BJ (cell line): Measurements from ENCODE around the gene PLK1. TPM values are rescaled to one million over a fixed set of nuclear protein-coding genes. Genes with fewer than 3 reads are reported as not detected.

Experiments
- CTCF ChIA-PET: fragments of 350-600 bp; formaldehyde crosslinking; extraction: SDS; loops from one replicate; lab custom pipeline; 2021; ENCODE audit warnings: antibody characterized with exemption, inconsistent platforms; lab: Yijun Ruan, JAX
- POLR2A ChIA-PET: fragments of 300-600 bp; sonication (Branson Sonifier 250); formaldehyde crosslinking; extraction: SDS; loops from one replicate; lab custom pipeline; 2021; ENCODE audit warnings: antibody characterized with exemption; lab: Charles Lee
- DNase-seq: peaks from one replicate; pipeline ENCODE4 v3.0.0-alpha.2; 2011; ENCODE audit warnings: low read depth
- H3K27me3 ChIP-seq: 2 replicates; pipeline ENCODE4 v1.6.0; 2011; ENCODE audit warnings: low read length; ENCODE audit not compliant: control insufficient read depth, insufficient read depth
- H3K36me3 ChIP-seq: 2 replicates; pipeline ENCODE4 v1.5.1; 2011; ENCODE audit warnings: low read length; ENCODE audit not compliant: control insufficient read depth, insufficient read depth
- H3K4me3 ChIP-seq: 2 replicates; pipeline ENCODE4 v1.5.1; 2011; ENCODE audit warnings: low read depth, mild to moderate bottlenecking, control low read depth, low read length
- CTCF ChIP-seq: IDR thresholded peaks from 2 replicates; pipeline ENCODE4 v1.5.1; 2011; ENCODE audit warnings: low read depth, mild to moderate bottlenecking, control low read depth, inconsistent platforms, low read length, moderate library complexity; ENCODE audit not compliant: insufficient read depth
- polyA plus RNA-seq: library from polyadenylated mRNA; depleted of rRNA; stranded (reverse); fragments of >200 nt; gene quantifications from 2 replicates; pipeline ENCODE4 v1.2.3, GENCODE V29; 2011

Gene PLK1
- polyA plus RNA-seq, 1 experiment: 54.0 TPM

GRCh38 chr16:23689442-23690187 lies 10.9 kb downstream of the PLK1 start:
- no peak for TF ChIP-seq CTCF
- POLR2A ChIA-PET: no interaction called here
- Histone ChIP-seq H3K4me3 (no peak overlapping the region), H3K36me3 (peaks cover 25% of the 10 kb centered on the region), H3K27me3 (no peaks in the 10 kb centered on the region)
- CTCF ChIA-PET: interaction anchor here (0.8 to 0.9 kb wide), 2 partner anchors 12 to 13 kb away, joined by 3 to 4 read pairs; partner anchors contain the start of gene PLK1
- DNase-seq: no peak

GRCh38 chr16:23690771-23691482 lies 12.2 kb downstream of the PLK1 start:
- no peak for TF ChIP-seq CTCF
- Histone ChIP-seq H3K36me3 (peaks cover 25% of the 10 kb centered on the region), H3K4me3 (no peak overlapping the region), H3K27me3 (no peaks in the 10 kb centered on the region)
- POLR2A ChIA-PET: no interaction called here
- DNase-seq: no peak
- CTCF ChIA-PET: interaction anchor here (0.7 kb wide), 1 partner anchor 13 kb away, joined by 4 read pairs; no protein-coding TSS in a partner anchor

GRCh38 chr16:23691483-23692189 lies 12.9 kb downstream of the PLK1 start:
- ChIA-PET CTCF (interaction anchor here (0.7 kb wide), 1 partner anchor 13 kb away, joined by 4 read pairs; no protein-coding TSS in a partner anchor), POLR2A (no interaction called here)

GRCh38 chr16:23692190-23692837 lies 13.6 kb downstream of the PLK1 start:
- ChIA-PET POLR2A (no interaction called here), CTCF (interaction anchor here (1.2 kb wide), 1 partner anchor 10 kb away, joined by 3 read pairs; no protein-coding TSS in a partner anchor)

More at GRCh38 chr16:23691483-23692189, 12.9 kb downstream of the PLK1 start:
- Histone ChIP-seq H3K36me3 (peaks cover 25% of the 10 kb centered on the region), H3K4me3 (no peak overlapping the region), H3K27me3 (no peaks in the 10 kb centered on the region)
- no peak for TF ChIP-seq CTCF
- no peak for DNase-seq

More at GRCh38 chr16:23692190-23692837, 13.6 kb downstream of the PLK1 start:
- no peak for DNase-seq
- H3K4me3 ChIP-seq: no peak overlapping the region
- peaks cover 25% of the 10 kb centered on the region for H3K36me3 ChIP-seq
- TF ChIP-seq CTCF: no peak
- H3K27me3 ChIP-seq: no peaks in the 10 kb centered on the region
